DMS79 treated with DMSO at 0.1 percent for 48 hours (cell line): ENCODE measurements around the gene DRAXIN.

Source experiments
- DNase-seq: peaks from one replicate; lab custom pipeline; 2025; lab: John Stamatoyannopoulos, UW

Gene DRAXIN

GRCh38 chr1:11691302-11691914 is at the start of gene DRAXIN:
TSS of gene DRAXIN (plus strand) at chr1:11691710. CDS start at chr1:11706259, 14,549 bp downstream.
- DNase-seq, result peak; percentile 63

- no peak for DNase-seq
Observed at GRCh38 chr1:11641776-11642305, 49.7 kb upstream of the DRAXIN start.

- DNase-seq, result peak; percentile 68
Observed at GRCh38 chr1:11642418-11643017, 49.0 kb upstream of the DRAXIN start.

- DNase-seq, result no peak
Observed at GRCh38 chr1:11643782-11644181, 47.7 kb upstream of the DRAXIN start.

- no peak for DNase-seq
Observed at GRCh38 chr1:11645270-11645669, 46.2 kb upstream of the DRAXIN start.

- DNase-seq, result peak; percentile 74
Observed at GRCh38 chr1:11645670-11646265, 45.7 kb upstream of the DRAXIN start.

GRCh38 chr1:11646317-11646716 is 45.2 kb upstream of the DRAXIN start:
- DNase-seq, result no peak

GRCh38 chr1:11647333-11647732 is 44.2 kb upstream of the DRAXIN start:
- DNase-seq, result no peak

GRCh38 chr1:11648039-11648438 is 43.5 kb upstream of the DRAXIN start:
- no peak for DNase-seq

- DNase-seq, result no peak
Observed at GRCh38 chr1:11648732-11649158, 42.8 kb upstream of the DRAXIN start.

- DNase-seq, result no peak
Observed at GRCh38 chr1:11649237-11649623, 42.3 kb upstream of the DRAXIN start.

- no peak for DNase-seq
Observed at GRCh38 chr1:11649624-11650330, 41.7 kb upstream of the DRAXIN start.

- no peak for DNase-seq
Observed at GRCh38 chr1:11650331-11650991, 41.0 kb upstream of the DRAXIN start.

GRCh38 chr1:11651017-11651416 is 40.5 kb upstream of the DRAXIN start:
- no peak for DNase-seq

GRCh38 chr1:11652203-11652780 is 39.2 kb upstream of the DRAXIN start:
- DNase-seq, result no peak

GRCh38 chr1:11653101-11653860 is 38.2 kb upstream of the DRAXIN start:
- no peak for DNase-seq

GRCh38 chr1:11653861-11654136 is 37.7 kb upstream of the DRAXIN start:
- no peak for DNase-seq

GRCh38 chr1:11654137-11654938 is 37.2 kb upstream of the DRAXIN start, which contains the start of the genes FBXO2 and FBXO44:
TSS of gene FBXO2 (minus strand) at chr1:11654429. CDS start at chr1:11654340, 89 bp downstream.
TSS of gene FBXO44 (plus strand) at chr1:11654877. CDS start at chr1:11655836, 959 bp downstream.
- peak; percentile 18 for DNase-seq

GRCh38 chr1:11654939-11655808 is 36.3 kb upstream of the DRAXIN start:
- no peak for DNase-seq
